WERI-Rb-1 (cell line): ENCODE results near the gene NUP133.
A peak's percentile ranks its signal among the peaks of the same experiment; 100 is the strongest.
"Not testable (repeated sequence)": the region's sequence is repeated elsewhere in the genome, so short reads cannot be mapped to it uniquely, and the experiment has no call there.

Source experiments
- DNase-seq: peaks from one replicate; pipeline ENCODE4 v3.0.0-alpha.2; 2020
- H3K27ac ChIP-seq: fragments of 250-450 bp; sonication (Bioruptor Pico); 2 replicates; pipeline ENCODE4 v1.5.1; 2020; ENCODE audit warnings: mild to moderate bottlenecking, moderate library complexity
- H3K27me3 ChIP-seq: fragments of 250-450 bp; sonication (Bioruptor Pico); 2 replicates; pipeline ENCODE4 v1.5.1; 2021; ENCODE audit warnings: mild to moderate bottlenecking, low read depth, moderate library complexity; ENCODE audit not compliant: insufficient read depth, severe bottlenecking
- H3K36me3 ChIP-seq: fragments of 250-450 bp; sonication (Bioruptor Pico); 2 replicates; pipeline ENCODE4 v1.5.1; 2020; ENCODE audit warnings: mild to moderate bottlenecking, moderate library complexity
- H3K4me3 ChIP-seq: 2 replicates; pipeline ENCODE4 v1.5.1; 2011; ENCODE audit warnings: low read depth, mild to moderate bottlenecking, control low read depth, low read length
- H3K9me3 ChIP-seq: fragments of 250-450 bp; sonication (Bioruptor Pico); 2 replicates; pipeline ENCODE4 v1.5.1; 2021; ENCODE audit warnings: mild to moderate bottlenecking, moderate library complexity; ENCODE audit not compliant: severe bottlenecking
- TF ChIP-seq, protein P1 (sequence below): IDR thresholded peaks from 2 replicates; pipeline ENCODE4 v1.5.1; 2011; ENCODE audit warnings: low read depth, mild to moderate bottlenecking, control low read depth, inconsistent platforms, low read length

The NUP133 gene

GRCh38 chr1:229428256-229428655, 79.9 kb downstream of the NUP133 start:
- H3K36me3 ChIP-seq = no peaks in the 10 kb centered on the region
- H3K9me3 ChIP-seq = peaks cover 3% of the 10 kb centered on the region
- H3K4me3 ChIP-seq = no peak overlapping the region
- H3K27me3 ChIP-seq = no peaks in the 10 kb centered on the region
- no peak for DNase-seq
- TF ChIP-seq, protein P1, sequence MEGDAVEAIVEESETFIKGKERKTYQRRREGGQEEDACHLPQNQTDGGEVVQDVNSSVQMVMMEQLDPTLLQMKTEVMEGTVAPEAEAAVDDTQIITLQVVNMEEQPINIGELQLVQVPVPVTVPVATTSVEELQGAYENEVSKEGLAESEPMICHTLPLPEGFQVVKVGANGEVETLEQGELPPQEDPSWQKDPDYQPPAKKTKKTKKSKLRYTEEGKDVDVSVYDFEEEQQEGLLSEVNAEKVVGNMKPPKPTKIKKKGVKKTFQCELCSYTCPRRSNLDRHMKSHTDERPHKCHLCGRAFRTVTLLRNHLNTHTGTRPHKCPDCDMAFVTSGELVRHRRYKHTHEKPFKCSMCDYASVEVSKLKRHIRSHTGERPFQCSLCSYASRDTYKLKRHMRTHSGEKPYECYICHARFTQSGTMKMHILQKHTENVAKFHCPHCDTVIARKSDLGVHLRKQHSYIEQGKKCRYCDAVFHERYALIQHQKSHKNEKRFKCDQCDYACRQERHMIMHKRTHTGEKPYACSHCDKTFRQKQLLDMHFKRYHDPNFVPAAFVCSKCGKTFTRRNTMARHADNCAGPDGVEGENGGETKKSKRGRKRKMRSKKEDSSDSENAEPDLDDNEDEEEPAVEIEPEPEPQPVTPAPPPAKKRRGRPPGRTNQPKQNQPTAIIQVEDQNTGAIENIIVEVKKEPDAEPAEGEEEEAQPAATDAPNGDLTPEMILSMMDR = no peak
- H3K27ac ChIP-seq = no peak overlapping the region

DNA sequence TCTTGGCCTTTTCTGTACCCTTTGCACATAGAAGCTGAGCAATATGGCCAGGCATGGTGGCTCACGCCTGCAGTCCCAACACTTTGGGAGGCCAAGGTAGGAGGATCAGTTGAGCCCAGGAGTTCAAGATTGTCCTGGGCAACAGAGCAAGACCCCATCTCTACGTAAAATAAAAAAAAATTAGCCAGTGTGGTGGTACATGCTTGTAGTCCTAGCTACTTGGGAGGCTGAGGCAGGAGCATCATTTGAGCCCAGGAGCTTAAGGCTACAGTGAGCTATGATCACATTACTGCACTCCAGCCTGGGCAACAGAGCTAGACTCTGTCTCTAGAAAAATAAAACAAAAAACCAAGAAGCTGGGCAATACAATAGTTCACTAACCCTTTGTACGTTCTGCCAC, 80.6 kb downstream of the NUP133 start:
- no peak overlapping the region for H3K27ac ChIP-seq
- no peaks in the 10 kb centered on the region for H3K36me3 ChIP-seq
- TF ChIP-seq, protein P1 = no peak
- no peak overlapping the region for H3K4me3 ChIP-seq
- no peak for DNase-seq
- no peaks in the 10 kb centered on the region for H3K27me3 ChIP-seq
- peaks cover 3% of the 10 kb centered on the region for H3K9me3 ChIP-seq

GRCh38 chr1:229425564-229426159, 82.5 kb downstream of the NUP133 start:
- H3K9me3 ChIP-seq = peaks cover 3% of the 10 kb centered on the region
- H3K27ac ChIP-seq = no peak overlapping the region
- H3K4me3 ChIP-seq = no peak overlapping the region
- DNase-seq = no peak
- H3K36me3 ChIP-seq = no peaks in the 10 kb centered on the region
- TF ChIP-seq, protein P1 = no peak
- no peaks in the 10 kb centered on the region for H3K27me3 ChIP-seq

DNA sequence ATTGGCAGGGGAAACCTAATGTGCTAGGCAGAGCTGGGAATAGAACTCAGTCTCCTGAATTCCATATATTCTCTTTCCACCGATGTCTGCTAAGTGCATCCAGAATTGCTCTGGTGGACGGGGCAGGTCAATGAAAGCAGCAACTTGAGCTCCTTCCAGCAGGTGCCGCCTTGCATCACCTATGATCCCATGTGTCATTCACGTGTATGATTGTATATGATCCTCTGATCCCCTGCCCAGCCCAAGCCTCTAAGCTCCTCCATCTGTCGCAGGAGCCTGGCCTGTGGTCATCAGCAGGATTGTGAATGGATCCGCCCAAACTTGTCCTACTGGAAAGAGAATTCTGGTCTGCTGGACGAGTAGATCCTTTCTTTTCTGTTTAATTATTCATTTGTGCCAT, 87.4 kb downstream of the NUP133 start:
- no peak overlapping the region for H3K4me3 ChIP-seq
- TF ChIP-seq, protein P1 = peak; percentile 54
- no peaks in the 10 kb centered on the region for H3K36me3 ChIP-seq
- H3K9me3 ChIP-seq = peaks cover 3% of the 10 kb centered on the region
- peak overlapping the region; percentile 82 for H3K27ac ChIP-seq
- DNase-seq = peak; percentile 87
- no peaks in the 10 kb centered on the region for H3K27me3 ChIP-seq

DNA sequence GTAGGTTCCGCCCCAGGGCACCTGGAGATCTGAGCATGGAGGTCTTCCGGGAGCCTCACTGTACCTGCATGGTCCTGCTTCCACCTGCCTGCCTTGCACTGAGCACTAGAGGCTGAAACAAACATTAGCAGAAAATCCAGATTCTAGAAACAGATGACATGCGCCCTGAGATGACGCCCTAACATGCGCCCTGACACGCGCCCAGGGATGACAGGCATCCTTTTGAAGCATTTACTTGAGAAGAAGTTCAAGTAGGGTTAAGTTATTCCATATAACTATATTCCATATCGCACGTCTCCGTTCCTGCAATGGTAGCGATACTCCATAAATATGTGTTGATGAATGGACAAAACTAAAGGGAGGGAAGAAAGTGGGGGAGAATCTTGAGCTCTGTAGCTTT, 87.9 kb downstream of the NUP133 start:
- Histone ChIP-seq H3K4me3 (no peak overlapping the region), H3K36me3 (no peaks in the 10 kb centered on the region)
- TF ChIP-seq, protein P1 = no peak

DNA sequence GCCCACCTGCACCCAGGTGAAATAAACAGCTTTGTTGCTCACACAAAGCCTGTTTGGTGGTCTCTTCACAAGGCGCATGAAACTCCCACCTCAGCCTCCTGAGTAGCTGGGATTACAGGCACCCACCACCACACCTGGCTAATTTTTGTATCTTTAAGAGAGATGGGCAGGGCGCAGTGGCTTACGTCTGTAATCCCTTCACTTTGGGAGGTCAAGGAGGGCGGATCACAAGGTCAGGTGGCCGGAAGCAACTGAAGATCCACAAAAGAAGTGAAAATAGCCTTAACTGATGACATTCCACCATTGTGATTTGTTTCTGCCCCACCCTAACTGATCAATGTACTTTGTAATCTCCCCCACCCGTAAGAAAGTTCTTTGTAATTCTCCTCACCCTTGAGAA, 89.6 kb downstream of the NUP133 start:
- not testable (repeated sequence) for H3K4me3 ChIP-seq, H3K36me3 ChIP-seq, H3K27me3 ChIP-seq, H3K27ac ChIP-seq, H3K9me3 ChIP-seq, DNase-seq

More for the DNA sequence above, 87.9 kb downstream of the NUP133 start:
- peak overlapping the region; percentile 62 for H3K27ac ChIP-seq
- DNase-seq = no peak
- no peaks in the 10 kb centered on the region for H3K27me3 ChIP-seq
- H3K9me3 ChIP-seq = peaks cover 3% of the 10 kb centered on the region

- not testable (repeated sequence) for H3K36me3 ChIP-seq, H3K27me3 ChIP-seq, H3K4me3 ChIP-seq, DNase-seq, H3K9me3 ChIP-seq, H3K27ac ChIP-seq
Measured at GRCh38 chr1:229412810-229413209, 95.3 kb downstream of the NUP133 start.
